ENCODE results near the gene HPCAL1. TPM values are rescaled to one million over a fixed set of nuclear protein-coding genes. Genes with fewer than 3 reads are reported as not detected.

Gene HPCAL1
- total RNA-seq, 1 donor from 2014 or later, result 13.1 TPM

- H3K27me3 Mint-ChIP-seq (ENCODE audit: unreplicated experiment), result peaks cover 6% of the 10 kb centered on the region
- H3K4me3 Mint-ChIP-seq (ENCODE audit: unreplicated experiment), result no peak overlapping the region
- H3K9me3 Mint-ChIP-seq (ENCODE audit: unreplicated experiment), result no peaks in the 10 kb centered on the region
- no peak for TF ChIP-seq CTCF (IDR thresholded peaks at IDR 0.05; ENCODE audit: partially characterized antibody, unreplicated experiment)
- peaks cover 2% of the 10 kb centered on the region for H3K4me1 Mint-ChIP-seq (ENCODE audit: low read depth, unreplicated experiment)
- DNase-seq, result no peak
- H3K36me3 Mint-ChIP-seq (ENCODE audit: unreplicated experiment), result no peaks in the 10 kb centered on the region
- H3K27ac Mint-ChIP-seq (ENCODE audit: unreplicated experiment), result no peak overlapping the region
Measured at GRCh38 chr2:10277293-10278028, 25.2 kb upstream of the HPCAL1 start.

- no peaks in the 10 kb centered on the region for H3K36me3 Mint-ChIP-seq (ENCODE audit: unreplicated experiment)
- no peaks in the 10 kb centered on the region for H3K9me3 Mint-ChIP-seq (ENCODE audit: unreplicated experiment)
- TF ChIP-seq CTCF (IDR thresholded peaks at IDR 0.05; ENCODE audit: partially characterized antibody, unreplicated experiment), result no peak
- DNase-seq, result no peak
- no peak overlapping the region for H3K4me3 Mint-ChIP-seq (ENCODE audit: unreplicated experiment)
- H3K4me1 Mint-ChIP-seq (ENCODE audit: low read depth, unreplicated experiment), result peaks cover 2% of the 10 kb centered on the region
- peaks cover 6% of the 10 kb centered on the region for H3K27me3 Mint-ChIP-seq (ENCODE audit: unreplicated experiment)
- H3K27ac Mint-ChIP-seq (ENCODE audit: unreplicated experiment), result no peak overlapping the region
Measured at GRCh38 chr2:10278029-10278762, 24.5 kb upstream of the HPCAL1 start.

- no peak for TF ChIP-seq CTCF (IDR thresholded peaks at IDR 0.05; ENCODE audit: partially characterized antibody, unreplicated experiment)
- peaks cover 2% of the 10 kb centered on the region for H3K4me1 Mint-ChIP-seq (ENCODE audit: low read depth, unreplicated experiment)
- H3K4me3 Mint-ChIP-seq (ENCODE audit: unreplicated experiment), result no peak overlapping the region
- H3K9me3 Mint-ChIP-seq (ENCODE audit: unreplicated experiment), result no peaks in the 10 kb centered on the region
- H3K27me3 Mint-ChIP-seq (ENCODE audit: unreplicated experiment), result peaks cover 4% of the 10 kb centered on the region
- H3K36me3 Mint-ChIP-seq (ENCODE audit: unreplicated experiment), result no peaks in the 10 kb centered on the region
- no peak for DNase-seq
- H3K27ac Mint-ChIP-seq (ENCODE audit: unreplicated experiment), result no peak overlapping the region
Measured at GRCh38 chr2:10278763-10279471, 23.8 kb upstream of the HPCAL1 start.

GRCh38 chr2:10279472-10279870, 23.2 kb upstream of the HPCAL1 start:
- Mint-ChIP-seq H3K36me3 (ENCODE audit: unreplicated experiment) (no peaks in the 10 kb centered on the region), H3K27me3 (ENCODE audit: unreplicated experiment) (peaks cover 4% of the 10 kb centered on the region), H3K27ac (ENCODE audit: unreplicated experiment) (no peak overlapping the region), H3K4me3 (ENCODE audit: unreplicated experiment) (no peak overlapping the region), H3K4me1 (ENCODE audit: low read depth, unreplicated experiment) (peaks cover 2% of the 10 kb centered on the region), H3K9me3 (ENCODE audit: unreplicated experiment) (no peaks in the 10 kb centered on the region)
- no peak for DNase-seq
- no peak for TF ChIP-seq CTCF (IDR thresholded peaks at IDR 0.05; ENCODE audit: partially characterized antibody, unreplicated experiment)

Data from glutamatergic neuron (in vitro differentiated cells).